A172 (cell line): ENCODE measurements around the gene PIK3R6. TPM values are rescaled to one million over a fixed set of nuclear protein-coding genes. Genes with fewer than 3 reads are reported as not detected.
A peak's percentile ranks its signal among the peaks of the same experiment; 100 is the strongest.

Experiments used
- DNase-seq: peaks from one replicate; pipeline ENCODE4 v3.0.0-alpha.2; 2015; ENCODE audit warnings: low spot score
- total RNA-seq: library from RNA; depleted of rRNA; stranded (reverse); fragments of >200 nt; shearing (Covaris generic); gene quantifications from 2 replicates; pipeline ENCODE4 v1.2.3, GENCODE V29; 2014

The PIK3R6 gene
- total RNA-seq, 1 experiment from 2014 or later, result not detected

GRCh38 chr17:8855477-8856204 lies 11.8 kb downstream of the PIK3R6 start:
- no peak for DNase-seq

GRCh38 chr17:8851600-8851999 lies 15.9 kb downstream of the PIK3R6 start:
- DNase-seq, result no peak

- no peak for DNase-seq
These were observed 18.0 kb downstream of the PIK3R6 start for GRCh38 chr17:8849311-8850041.

GRCh38 chr17:8847891-8848290 lies 19.6 kb downstream of the PIK3R6 start:
- no peak for DNase-seq

GRCh38 chr17:8846768-8847211 lies 20.7 kb downstream of the PIK3R6 start:
- DNase-seq, result peak; percentile 56

- DNase-seq, result no peak
These were observed 22.9 kb downstream of the PIK3R6 start for GRCh38 chr17:8844229-8845218.

- no peak for DNase-seq
These were observed 24.1 kb downstream of the PIK3R6 start for GRCh38 chr17:8843344-8843743.

- DNase-seq, result no peak
These were observed 25.6 kb downstream of the PIK3R6 start for GRCh38 chr17:8841844-8842243.

GRCh38 chr17:8839410-8839935 lies 28.0 kb downstream of the PIK3R6 start:
- no peak for DNase-seq

- DNase-seq, result no peak
These were observed 28.9 kb downstream of the PIK3R6 start for GRCh38 chr17:8838551-8839095.

- DNase-seq, result peak; percentile 23
These were observed 29.9 kb downstream of the PIK3R6 start for GRCh38 chr17:8837563-8838075.

- DNase-seq, result no peak
These were observed 30.5 kb downstream of the PIK3R6 start for GRCh38 chr17:8836821-8837562.

- DNase-seq, result no peak
These were observed 31.7 kb downstream of the PIK3R6 start for GRCh38 chr17:8835631-8836364.

- DNase-seq, result no peak
These were observed 32.4 kb downstream of the PIK3R6 start for GRCh38 chr17:8835106-8835505.

- DNase-seq, result no peak
These were observed 34.6 kb downstream of the PIK3R6 start for GRCh38 chr17:8832711-8833352.

GRCh38 chr17:8831234-8831849 lies 36.1 kb downstream of the PIK3R6 start:
- DNase-seq, result no peak

- DNase-seq, result no peak
These were observed 37.3 kb downstream of the PIK3R6 start for GRCh38 chr17:8830141-8830540.

- no peak for DNase-seq
These were observed 38.2 kb downstream of the PIK3R6 start for GRCh38 chr17:8829036-8829941.
